Omental fat pad (tissue), 4 donors: Measurements from ENCODE around the gene PSENEN. TPM values are rescaled to one million over a fixed set of nuclear protein-coding genes. Genes with fewer than 3 reads are reported as not detected.

Experiments
- ATAC-seq: fragments of 150-250 bp; one replicate; pipeline ENCODE4 v1.9.1; 2016; ENCODE audit warnings: mild to moderate bottlenecking, moderate library complexity; ENCODE audit not compliant: low FRiP score
- DNase-seq: peaks from one replicate; pipeline ENCODE4 v3.0.0-alpha.2; 2019; ENCODE audit warnings: low spot score
- CTCF ChIP-seq, 3 donors: fragments of 450-650 bp; IDR thresholded peaks; one replicate each; pipeline ENCODE4 v1.5.1; 2016 to 2017; ENCODE audit warnings: antibody characterized with exemption in 3 of 3, mild to moderate bottlenecking in 3 of 3, moderate library complexity in 2 of 3
- total RNA-seq, 4 donors: library from RNA; depleted of rRNA; stranded (reverse); fragments of >200 nt; gene quantifications; one replicate each; pipeline ENCODE4 v1.1.0, GENCODE V29; 2016

The PSENEN gene
- total RNA-seq, 4 donors from 2014 or later: 28.1 to 58.6 (median 37.9) TPM

GRCh38 chr19:35708391-35708790 is 37.1 kb upstream of the PSENEN start:
- no peak for ATAC-seq
- TF ChIP-seq CTCF (IDR thresholded peaks at IDR 0.05): no peak
- DNase-seq: no peak

- ATAC-seq: no peak
- no peak for TF ChIP-seq CTCF (IDR thresholded peaks at IDR 0.05)
- no peak for DNase-seq
Observed at GRCh38 chr19:35710784-35711723, 34.4 kb upstream of the PSENEN start.

- no peak for DNase-seq
- no peak for TF ChIP-seq CTCF (IDR thresholded peaks at IDR 0.05)
- ATAC-seq: no peak
Observed at GRCh38 chr19:35712567-35713505, 32.6 kb upstream of the PSENEN start.

- no peak for TF ChIP-seq CTCF (IDR thresholded peaks at IDR 0.05)
- DNase-seq: no peak
- no peak for ATAC-seq
Observed at GRCh38 chr19:35713506-35713850, 32.0 kb upstream of the PSENEN start.

- TF ChIP-seq CTCF (IDR thresholded peaks at IDR 0.05): no peak
- no peak for DNase-seq
- ATAC-seq: no peak
Observed at GRCh38 chr19:35713904-35714495, 31.5 kb upstream of the PSENEN start.

- DNase-seq (no peak), ATAC-seq (no peak)
- TF ChIP-seq CTCF (IDR thresholded peaks at IDR 0.05): no peak
Observed at GRCh38 chr19:35714601-35715354, 30.7 kb upstream of the PSENEN start.
